AG04450 (cell line): ENCODE measurements around the gene S100A6. TPM values are rescaled to one million over a fixed set of nuclear protein-coding genes. Genes with fewer than 3 reads are reported as not detected.
A peak's percentile ranks its signal among the peaks of the same experiment; 100 is the strongest.

ENCODE experiments used
- CTCF ChIA-PET: fragments of 300-600, 350-600 bp; formaldehyde crosslinking; extraction: SDS; loops from one replicate; lab custom pipeline; 2022; ENCODE audit warnings: antibody characterized with exemption, inconsistent platforms; lab: Charles Lee
- POLR2A ChIA-PET: fragments of 350-600 bp; formaldehyde crosslinking; extraction: SDS; loops from one replicate; lab custom pipeline; 2021; ENCODE audit warnings: antibody characterized with exemption, inconsistent platforms; lab: Yijun Ruan, JAX
- DNase-seq: peaks from one replicate; pipeline ENCODE4 v3.0.0-alpha.2; 2011; ENCODE audit warnings: low read depth, low spot score
- H3K27ac ChIP-seq: one replicate; pipeline ENCODE4 v1.5.1; 2012; ENCODE audit warnings: low read depth, low read length, control low read depth
- H3K27me3 ChIP-seq: one replicate; pipeline ENCODE4 v1.6.0; 2012; ENCODE audit warnings: low read length; ENCODE audit not compliant: control insufficient read depth, insufficient read depth
- H3K4me3 ChIP-seq: 2 replicates; pipeline ENCODE4 v1.5.1; 2011; ENCODE audit warnings: mild to moderate bottlenecking, low read depth, low read length, control low read depth
- H3K9me3 ChIP-seq: 2 replicates; pipeline ENCODE4 v1.5.1; 2012; ENCODE audit warnings: low read length; ENCODE audit not compliant: control insufficient read depth, insufficient read depth
- CTCF ChIP-seq: IDR thresholded peaks from 2 replicates; pipeline ENCODE4 v1.5.1; 2011; ENCODE audit warnings: low read depth, low read length, control low read depth, inconsistent platforms
- polyA plus RNA-seq: library from polyadenylated mRNA; depleted of rRNA; stranded (reverse); fragments of >200 nt; gene quantifications from 2 replicates; pipeline ENCODE4 v1.2.3, GENCODE V29; 2011

Gene S100A6
- polyA plus RNA-seq, 1 experiment: 1,379 TPM

DNA sequence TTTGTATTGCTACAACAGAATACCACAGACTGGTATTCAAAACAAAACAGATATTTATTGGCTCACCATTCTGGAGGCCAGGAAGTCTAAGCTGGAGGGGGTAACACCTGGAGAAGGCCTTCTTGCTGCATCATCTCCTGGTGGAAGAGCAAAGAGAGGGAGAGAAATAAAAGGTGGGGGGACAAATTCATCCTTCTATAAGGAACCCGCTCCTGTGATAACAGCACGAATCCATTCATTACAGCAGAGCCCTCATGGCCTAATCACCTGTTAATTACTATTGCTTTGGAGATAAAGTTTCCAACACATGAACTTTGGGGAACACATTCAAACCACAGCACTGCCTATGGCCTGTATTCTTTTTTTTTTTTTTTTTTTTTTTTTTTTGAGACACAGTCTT lies 24.4 kb upstream of the S100A6 start:
- CTCF ChIA-PET: interaction anchor here (1.2 to 5.0 kb wide), 3 partner anchors 27 to 208 kb away, joined by 3 to 22 read pairs (median 6); no protein-coding TSS in a partner anchor
- no peak for DNase-seq
- Histone ChIP-seq H3K27ac (no peak overlapping the region), H3K27me3 (no peaks in the 10 kb centered on the region), H3K4me3 (no peak overlapping the region), H3K9me3 (no peaks in the 10 kb centered on the region)
- POLR2A ChIA-PET: no interaction called here
- no peak for TF ChIP-seq CTCF

DNA sequence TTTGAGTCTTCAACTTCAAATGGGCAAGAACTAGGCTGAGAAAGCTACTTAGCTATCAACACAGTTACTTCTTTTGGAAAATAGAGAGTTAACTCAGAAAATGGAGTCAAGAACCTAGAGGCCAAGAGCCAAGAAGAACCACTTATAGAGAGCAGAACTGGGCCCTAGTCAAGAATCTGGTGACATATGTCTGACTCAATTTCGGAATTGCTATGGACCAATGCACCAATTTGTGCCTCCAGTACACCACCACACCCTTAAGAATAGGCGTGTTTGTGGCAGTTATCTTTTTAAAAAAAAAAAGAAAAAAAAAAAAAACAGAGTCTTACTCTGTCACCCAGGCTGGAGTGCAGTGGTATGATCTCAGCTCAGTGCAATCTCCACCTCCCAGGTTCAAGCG lies 22.1 kb upstream of the S100A6 start:
- no peak for DNase-seq
- CTCF ChIA-PET: interaction anchor here (1.3 to 1.6 kb wide), 3 partner anchors 10 to 70 kb away, joined by 4 to 6 read pairs (median 5); partner anchors contain the start of genes S100A1 and S100A13
- no peak overlapping the region for H3K4me3 ChIP-seq
- H3K27ac ChIP-seq: no peak overlapping the region
- H3K27me3 ChIP-seq: no peaks in the 10 kb centered on the region
- TF ChIP-seq CTCF: no peak
- POLR2A ChIA-PET: no interaction called here
- H3K9me3 ChIP-seq: no peaks in the 10 kb centered on the region

DNA sequence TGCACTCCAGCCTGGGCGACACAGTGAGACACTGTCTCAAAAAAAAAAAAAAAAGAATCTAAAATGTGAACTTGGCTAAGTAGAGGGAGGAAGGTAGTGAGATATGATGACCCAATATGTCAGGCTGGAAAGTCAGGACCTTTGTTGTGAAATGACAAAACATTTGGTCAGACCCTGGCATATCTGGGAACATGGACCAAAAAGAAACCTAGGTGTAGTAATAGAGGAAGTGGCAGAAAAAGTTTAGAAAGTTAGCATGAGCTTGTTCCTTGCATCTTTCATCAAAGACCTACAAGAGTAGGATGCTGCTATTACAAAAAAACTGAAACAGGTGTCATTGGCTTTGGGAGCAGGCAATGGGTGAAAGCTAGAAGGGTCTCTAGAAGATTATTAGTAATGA lies 20.6 kb upstream of the S100A6 start:
- no peak for TF ChIP-seq CTCF
- Histone ChIP-seq H3K4me3 (no peak overlapping the region), H3K9me3 (no peaks in the 10 kb centered on the region), H3K27ac (no peak overlapping the region), H3K27me3 (no peaks in the 10 kb centered on the region)
- DNase-seq: no peak
- ChIA-PET POLR2A (no interaction called here), CTCF (interaction anchor here (1.2 kb wide), 1 partner anchor 45 kb away, joined by 4 read pairs; no protein-coding TSS in a partner anchor)

- no peak for TF ChIP-seq CTCF
- Histone ChIP-seq H3K9me3 (no peaks in the 10 kb centered on the region), H3K27ac (peak overlapping the region; percentile 47), H3K4me3 (no peak overlapping the region), H3K27me3 (no peaks in the 10 kb centered on the region)
- DNase-seq: no peak
- ChIA-PET POLR2A (interaction anchor here (2.2 kb wide), 1 partner anchor 18 kb away, joined by 7 read pairs; the partner anchor contains the start of gene S100A6), CTCF (interaction anchor here (1.5 to 2.5 kb wide), 4 partner anchors 18 to 60 kb away, joined by 3 to 12 read pairs (median 4); no protein-coding TSS in a partner anchor)
These were observed 18.2 kb upstream of the S100A6 start for GRCh38 chr1:153553830-153554541.

DNA sequence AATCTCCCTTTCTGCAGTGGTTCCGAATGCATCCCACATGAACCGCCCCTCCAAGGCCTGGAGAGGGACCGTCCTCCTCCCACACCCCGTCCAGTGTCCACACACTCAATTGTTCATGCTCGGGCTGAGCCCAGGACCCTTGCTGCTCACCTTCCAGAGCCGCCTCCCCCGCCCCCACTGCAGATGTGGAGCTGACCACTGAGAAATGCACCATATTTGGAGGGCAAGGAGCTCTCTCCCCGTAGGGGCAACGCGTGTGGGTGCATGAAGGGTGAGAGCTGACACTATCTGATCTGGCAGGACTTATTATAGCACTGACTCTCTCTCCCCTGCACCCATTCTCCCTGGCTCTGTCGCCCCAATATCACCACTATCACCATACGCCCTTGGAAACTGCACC lies 17.3 kb upstream of the S100A6 start:
- H3K27ac ChIP-seq: no peak overlapping the region
- DNase-seq: no peak
- H3K9me3 ChIP-seq: no peaks in the 10 kb centered on the region
- POLR2A ChIA-PET: interaction anchor here (2.2 kb wide), 1 partner anchor 18 kb away, joined by 7 read pairs; the partner anchor contains the start of gene S100A6
- H3K4me3 ChIP-seq: no peak overlapping the region
- CTCF ChIA-PET: interaction anchor here (1.0 to 3.5 kb wide), 7 partner anchors 10 to 59 kb away, joined by 3 to 22 read pairs (median 4); no protein-coding TSS in a partner anchor
- H3K27me3 ChIP-seq: no peaks in the 10 kb centered on the region
- no peak for TF ChIP-seq CTCF
